BE2C (cell line): ENCODE results near the gene RNF220.

Experiments
- DNase-seq: peaks from one replicate; pipeline ENCODE4 v3.0.0-alpha.2; 2020
- H3K27me3 ChIP-seq: fragments of 250-450 bp; sonication (Bioruptor Pico); 2 replicates; pipeline ENCODE4 v1.5.1; 2020; ENCODE audit warnings: mild to moderate bottlenecking
- H3K36me3 ChIP-seq: fragments of 250-450 bp; sonication (Bioruptor Pico); 2 replicates; pipeline ENCODE4 v1.5.1; 2020; ENCODE audit warnings: mild to moderate bottlenecking
- H3K4me1 ChIP-seq: fragments of 250-450 bp; sonication (Bioruptor Pico); 2 replicates; pipeline ENCODE4 v1.5.1; 2020
- H3K4me3 ChIP-seq: 2 replicates; pipeline ENCODE4 v1.5.1; 2011; ENCODE audit warnings: low read depth, low read length
- H3K9me3 ChIP-seq: fragments of 250-450 bp; sonication (Bioruptor Pico); 2 replicates; pipeline ENCODE4 v1.5.1; 2020
- TF ChIP-seq, protein P1 (sequence below): IDR thresholded peaks from 2 replicates; pipeline ENCODE4 v1.5.1; 2012; ENCODE audit warnings: mild to moderate bottlenecking, low read depth, low read length

Gene RNF220

DNA sequence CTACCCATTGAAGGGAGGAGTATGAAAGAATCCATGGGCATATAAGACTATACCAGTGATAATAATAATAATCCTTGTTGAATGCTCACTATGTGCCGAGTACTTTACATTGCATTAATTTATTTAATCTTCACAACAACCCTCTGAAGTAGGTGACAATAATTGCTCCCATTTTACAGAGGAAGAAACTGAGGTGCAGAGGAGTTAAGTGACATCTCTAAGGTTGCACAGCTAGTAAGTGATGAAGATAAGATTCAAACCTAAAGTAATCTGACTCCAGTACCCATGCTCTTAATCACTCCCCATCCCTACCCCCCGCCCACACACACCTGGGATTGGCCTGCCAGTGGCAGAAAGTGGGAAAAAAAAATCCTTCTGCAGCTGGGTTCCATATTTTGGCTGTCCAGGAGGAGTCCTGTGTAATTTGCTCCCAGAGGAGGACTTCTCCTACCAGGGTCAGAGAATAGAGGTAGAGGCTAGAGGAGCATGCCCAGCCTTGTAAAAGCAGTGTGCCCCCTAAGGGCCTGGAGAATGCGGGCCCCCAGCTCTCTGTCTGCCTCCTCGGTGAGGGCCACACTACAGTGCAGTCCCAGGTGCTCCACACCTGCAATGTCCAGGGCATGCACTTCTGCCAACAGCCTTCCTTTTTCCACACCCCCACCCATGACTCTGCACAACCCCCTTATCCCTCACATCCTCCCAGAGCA is 211.4 kb downstream of the RNF220 start:
- TF ChIP-seq, protein P1, sequence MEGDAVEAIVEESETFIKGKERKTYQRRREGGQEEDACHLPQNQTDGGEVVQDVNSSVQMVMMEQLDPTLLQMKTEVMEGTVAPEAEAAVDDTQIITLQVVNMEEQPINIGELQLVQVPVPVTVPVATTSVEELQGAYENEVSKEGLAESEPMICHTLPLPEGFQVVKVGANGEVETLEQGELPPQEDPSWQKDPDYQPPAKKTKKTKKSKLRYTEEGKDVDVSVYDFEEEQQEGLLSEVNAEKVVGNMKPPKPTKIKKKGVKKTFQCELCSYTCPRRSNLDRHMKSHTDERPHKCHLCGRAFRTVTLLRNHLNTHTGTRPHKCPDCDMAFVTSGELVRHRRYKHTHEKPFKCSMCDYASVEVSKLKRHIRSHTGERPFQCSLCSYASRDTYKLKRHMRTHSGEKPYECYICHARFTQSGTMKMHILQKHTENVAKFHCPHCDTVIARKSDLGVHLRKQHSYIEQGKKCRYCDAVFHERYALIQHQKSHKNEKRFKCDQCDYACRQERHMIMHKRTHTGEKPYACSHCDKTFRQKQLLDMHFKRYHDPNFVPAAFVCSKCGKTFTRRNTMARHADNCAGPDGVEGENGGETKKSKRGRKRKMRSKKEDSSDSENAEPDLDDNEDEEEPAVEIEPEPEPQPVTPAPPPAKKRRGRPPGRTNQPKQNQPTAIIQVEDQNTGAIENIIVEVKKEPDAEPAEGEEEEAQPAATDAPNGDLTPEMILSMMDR = no peak
- H3K4me1 ChIP-seq = no peaks in the 10 kb centered on the region
- no peak overlapping the region for H3K4me3 ChIP-seq
- DNase-seq = no peak
- H3K27me3 ChIP-seq = peaks cover 13% of the 10 kb centered on the region
- no peaks in the 10 kb centered on the region for H3K36me3 ChIP-seq
- H3K9me3 ChIP-seq = no peaks in the 10 kb centered on the region

DNA sequence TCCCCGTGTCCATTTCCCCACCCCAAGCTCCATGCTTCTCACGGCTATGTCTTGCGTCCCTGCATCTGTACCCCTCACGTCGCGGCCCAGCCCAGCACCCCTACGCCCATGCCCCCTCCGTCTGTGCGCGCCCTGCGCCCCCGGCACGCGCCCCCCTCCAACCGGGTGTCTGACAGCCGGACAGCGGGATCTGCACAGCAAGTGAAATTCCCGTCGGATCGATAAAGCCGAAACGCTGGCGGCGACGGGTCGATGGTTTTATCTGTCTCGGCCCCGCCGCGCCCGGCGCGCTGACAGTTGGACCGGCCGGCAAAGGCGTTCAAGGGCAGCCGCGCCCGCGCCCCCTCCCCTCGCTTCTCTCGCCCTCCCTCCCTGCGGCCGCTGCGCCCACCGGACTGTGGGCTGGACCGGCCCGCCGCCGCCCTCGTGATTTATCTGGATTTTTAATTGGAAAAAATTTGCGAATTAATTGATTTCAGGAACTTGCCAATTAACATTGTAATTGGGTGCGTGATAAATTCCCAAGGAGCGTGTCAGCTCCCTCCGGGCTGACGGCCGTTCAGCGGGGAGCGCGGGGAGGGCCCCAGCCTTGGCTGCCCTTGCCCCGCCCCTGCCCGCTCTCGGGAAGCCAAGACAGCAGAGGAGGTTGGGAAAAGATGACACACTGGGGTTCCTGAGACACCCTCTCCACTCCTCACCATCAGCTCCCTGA is 212.1 kb downstream of the RNF220 start:
- Histone ChIP-seq H3K9me3 (no peaks in the 10 kb centered on the region), H3K27me3 (peaks cover 13% of the 10 kb centered on the region), H3K4me1 (no peaks in the 10 kb centered on the region), H3K4me3 (no peak overlapping the region; the same call in 1 of the 2 replicates), H3K36me3 (no peaks in the 10 kb centered on the region)
- TF ChIP-seq, protein P1 = no peak
- DNase-seq = no peak

DNA sequence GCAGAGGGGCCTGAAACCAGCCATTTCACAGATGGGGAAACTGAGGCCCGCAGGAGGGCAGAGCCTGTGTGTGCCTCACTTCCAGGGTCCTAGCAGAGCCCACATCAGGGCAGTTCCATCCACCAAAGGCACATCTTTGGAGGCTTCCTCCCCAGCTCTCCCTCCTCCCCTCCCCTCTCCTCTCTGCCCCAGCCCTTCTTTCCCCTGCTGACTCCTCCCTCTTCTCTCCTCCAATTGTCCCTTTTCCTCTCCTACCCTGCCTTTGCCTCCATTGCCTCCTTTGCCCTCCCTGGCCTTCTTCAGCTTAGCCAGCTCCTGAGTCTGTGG is 212.6 kb downstream of the RNF220 start:
- Histone ChIP-seq H3K4me3 (no peak overlapping the region), H3K36me3 (no peaks in the 10 kb centered on the region), H3K9me3 (no peaks in the 10 kb centered on the region), H3K27me3 (peaks cover 13% of the 10 kb centered on the region), H3K4me1 (no peaks in the 10 kb centered on the region)
- TF ChIP-seq, protein P1 = no peak
- DNase-seq = no peak

DNA sequence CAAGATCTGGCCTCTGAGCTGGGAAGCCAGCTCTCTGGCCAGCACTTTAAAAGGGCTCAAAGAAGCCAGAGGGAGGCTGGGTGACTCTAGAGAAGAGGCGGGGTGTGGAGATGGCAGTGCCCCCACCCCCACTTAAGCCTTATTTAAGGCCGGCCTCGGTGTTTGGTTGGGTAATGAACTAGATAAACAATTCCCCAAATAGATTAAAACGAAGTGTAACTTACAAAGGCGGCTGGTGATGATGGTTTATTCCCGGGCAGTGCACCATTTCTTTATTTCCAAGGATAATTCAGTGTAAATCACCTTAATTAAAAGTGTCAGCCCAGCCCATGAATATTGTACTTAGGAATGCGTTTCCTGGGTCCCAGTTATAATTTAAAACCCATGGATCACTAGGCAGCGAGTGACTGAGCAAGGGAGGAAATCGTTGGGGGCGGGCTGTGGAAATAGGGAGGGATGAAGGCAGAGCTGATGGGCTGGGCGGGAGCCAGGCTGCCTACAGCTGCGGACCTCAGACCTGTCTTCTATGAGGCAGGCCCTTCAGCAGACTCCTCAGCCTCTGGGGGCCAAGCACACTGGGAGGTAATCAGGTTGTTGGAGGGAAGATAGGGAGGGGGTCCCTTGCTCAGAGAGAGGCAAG is 214.3 kb downstream of the RNF220 start:
- Histone ChIP-seq H3K27me3 (peaks cover 13% of the 10 kb centered on the region), H3K36me3 (no peaks in the 10 kb centered on the region), H3K9me3 (no peaks in the 10 kb centered on the region), H3K4me3 (no peak overlapping the region), H3K4me1 (no peaks in the 10 kb centered on the region)
- no peak for DNase-seq
- TF ChIP-seq, protein P1 = no peak

DNA sequence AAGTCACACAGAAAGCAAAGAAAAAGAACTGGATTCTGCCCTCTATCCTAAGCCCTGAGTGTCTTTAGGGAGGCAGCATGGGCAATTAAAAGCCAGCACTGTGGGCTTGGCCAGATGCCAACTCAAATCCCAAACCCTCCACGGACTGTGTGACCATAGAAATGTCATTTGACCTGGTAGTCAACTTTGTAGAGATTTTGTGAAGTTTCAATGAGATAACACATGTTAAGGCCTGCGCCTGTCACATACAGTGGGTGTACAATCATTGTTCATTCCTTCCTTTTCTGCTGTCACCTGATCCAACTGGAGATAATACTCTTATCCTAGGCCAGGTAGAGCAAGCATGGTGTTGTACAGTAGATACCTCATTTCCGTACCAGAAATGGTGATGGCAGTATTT is 215.0 kb downstream of the RNF220 start:
- DNase-seq = no peak
- H3K4me1 ChIP-seq = no peaks in the 10 kb centered on the region
- TF ChIP-seq, protein P1 = no peak
- peaks cover 13% of the 10 kb centered on the region for H3K27me3 ChIP-seq
- H3K36me3 ChIP-seq = no peaks in the 10 kb centered on the region
- no peak overlapping the region for H3K4me3 ChIP-seq
- no peaks in the 10 kb centered on the region for H3K9me3 ChIP-seq

DNA sequence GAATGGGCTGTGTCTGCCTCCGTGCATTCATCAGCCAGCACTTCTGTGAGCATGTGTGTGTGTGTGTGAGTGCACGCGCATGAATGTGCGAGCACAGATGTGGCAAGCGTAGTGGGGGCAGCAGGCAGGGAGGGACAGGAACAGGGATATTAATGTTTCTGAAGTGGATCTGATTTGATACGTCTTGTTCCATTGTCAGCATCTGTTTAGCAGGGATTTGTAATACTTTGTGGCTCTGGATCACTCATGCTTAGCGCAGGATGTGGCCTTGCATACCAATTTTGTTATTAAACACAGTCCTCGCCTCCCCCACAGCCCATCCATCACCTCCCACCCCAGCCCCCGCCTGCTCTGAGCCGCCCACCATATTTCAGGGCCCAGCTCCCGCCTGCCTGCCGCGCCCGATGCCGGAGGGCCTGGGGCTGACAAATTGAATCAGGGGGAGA is 216.8 kb downstream of the RNF220 start:
- peak; percentile 22 for DNase-seq
- Histone ChIP-seq H3K9me3 (no peaks in the 10 kb centered on the region), H3K4me3 (no peak overlapping the region), H3K4me1 (no peaks in the 10 kb centered on the region), H3K27me3 (peaks cover 9% of the 10 kb centered on the region), H3K36me3 (no peaks in the 10 kb centered on the region)
- TF ChIP-seq, protein P1 = no peak
